SIG-M5 treated with dmso at 0.1 percent for 504 hours (cell line): ENCODE results near the gene TNC.

Experiments used
- DNase-seq: peaks from one replicate; lab custom pipeline; 2025; ENCODE audit not compliant: unreplicated experiment; lab: John Stamatoyannopoulos, UW

TNC gene

GRCh38 chr9:114981063-114981462 is 136.9 kb downstream of the TNC start:
- DNase-seq = no peak

GRCh38 chr9:114973216-114973615 is 144.7 kb downstream of the TNC start:
- no peak for DNase-seq

GRCh38 chr9:114972510-114973136 is 145.3 kb downstream of the TNC start:
- no peak for DNase-seq
